AG04450 (cell line): ENCODE data around the gene CRYAB. TPM values are rescaled to one million over a fixed set of nuclear protein-coding genes. Genes with fewer than 3 reads are reported as not detected.

Experiments used
- CTCF ChIA-PET: fragments of 300-600, 350-600 bp; formaldehyde crosslinking; extraction: SDS; loops from one replicate; lab custom pipeline; 2022; ENCODE audit warnings: antibody characterized with exemption, inconsistent platforms; lab: Charles Lee
- POLR2A ChIA-PET: fragments of 350-600 bp; formaldehyde crosslinking; extraction: SDS; loops from one replicate; lab custom pipeline; 2021; ENCODE audit warnings: antibody characterized with exemption, inconsistent platforms; lab: Yijun Ruan, JAX
- DNase-seq: peaks from one replicate; pipeline ENCODE4 v3.0.0-alpha.2; 2011; ENCODE audit warnings: low read depth, low spot score
- H3K27ac ChIP-seq: one replicate; pipeline ENCODE4 v1.5.1; 2012; ENCODE audit warnings: low read depth, low read length, control low read depth
- H3K27me3 ChIP-seq: one replicate; pipeline ENCODE4 v1.6.0; 2012; ENCODE audit warnings: low read length; ENCODE audit not compliant: control insufficient read depth, insufficient read depth
- H3K4me3 ChIP-seq: 2 replicates; pipeline ENCODE4 v1.5.1; 2011; ENCODE audit warnings: mild to moderate bottlenecking, low read depth, low read length, control low read depth
- H3K9me3 ChIP-seq: 2 replicates; pipeline ENCODE4 v1.5.1; 2012; ENCODE audit warnings: low read length; ENCODE audit not compliant: control insufficient read depth, insufficient read depth
- polyA plus RNA-seq: library from polyadenylated mRNA; depleted of rRNA; stranded (reverse); fragments of >200 nt; gene quantifications from 2 replicates; pipeline ENCODE4 v1.2.3, GENCODE V29; 2011
- TF ChIP-seq, protein P1 (sequence below): IDR thresholded peaks from 2 replicates; pipeline ENCODE4 v1.5.1; 2011; ENCODE audit warnings: low read depth, low read length, control low read depth, inconsistent platforms

The CRYAB gene
- polyA plus RNA-seq, 1 experiment = 6.3 TPM

DNA sequence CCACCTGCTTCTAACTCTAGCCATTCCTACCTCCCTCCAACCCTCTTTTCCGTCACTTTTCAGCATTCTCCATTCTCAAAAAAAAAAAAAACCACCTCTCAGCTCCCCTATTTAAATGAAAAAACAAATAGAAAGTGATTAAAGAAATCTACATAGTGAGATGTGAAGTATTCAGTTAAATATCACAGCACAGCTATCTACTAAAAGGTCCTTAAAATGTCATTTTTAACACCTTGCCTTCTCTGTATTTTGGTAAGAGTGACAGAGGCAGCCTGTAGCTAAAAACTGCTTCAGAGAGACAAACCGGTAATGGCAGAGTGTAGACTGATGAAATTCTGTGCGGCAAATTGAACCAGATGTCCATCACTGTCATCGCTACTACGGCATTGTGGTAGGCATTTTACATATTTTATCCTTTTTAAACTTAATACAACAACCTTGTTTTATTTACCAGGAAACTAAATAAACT lies 39.8 kb downstream of the CRYAB start:
- TF ChIP-seq, protein P1, sequence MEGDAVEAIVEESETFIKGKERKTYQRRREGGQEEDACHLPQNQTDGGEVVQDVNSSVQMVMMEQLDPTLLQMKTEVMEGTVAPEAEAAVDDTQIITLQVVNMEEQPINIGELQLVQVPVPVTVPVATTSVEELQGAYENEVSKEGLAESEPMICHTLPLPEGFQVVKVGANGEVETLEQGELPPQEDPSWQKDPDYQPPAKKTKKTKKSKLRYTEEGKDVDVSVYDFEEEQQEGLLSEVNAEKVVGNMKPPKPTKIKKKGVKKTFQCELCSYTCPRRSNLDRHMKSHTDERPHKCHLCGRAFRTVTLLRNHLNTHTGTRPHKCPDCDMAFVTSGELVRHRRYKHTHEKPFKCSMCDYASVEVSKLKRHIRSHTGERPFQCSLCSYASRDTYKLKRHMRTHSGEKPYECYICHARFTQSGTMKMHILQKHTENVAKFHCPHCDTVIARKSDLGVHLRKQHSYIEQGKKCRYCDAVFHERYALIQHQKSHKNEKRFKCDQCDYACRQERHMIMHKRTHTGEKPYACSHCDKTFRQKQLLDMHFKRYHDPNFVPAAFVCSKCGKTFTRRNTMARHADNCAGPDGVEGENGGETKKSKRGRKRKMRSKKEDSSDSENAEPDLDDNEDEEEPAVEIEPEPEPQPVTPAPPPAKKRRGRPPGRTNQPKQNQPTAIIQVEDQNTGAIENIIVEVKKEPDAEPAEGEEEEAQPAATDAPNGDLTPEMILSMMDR = no peak
- Histone ChIP-seq H3K9me3 (no peaks in the 10 kb centered on the region), H3K27me3 (no peaks in the 10 kb centered on the region), H3K4me3 (peak overlapping the region; percentile 80), H3K27ac (no peak overlapping the region)
- no peak for DNase-seq
- CTCF ChIA-PET = interaction anchor here (0.6 to 3.3 kb wide), 12 partner anchors 10 to 347 kb away, joined by 3 to 36 read pairs (median 4); no protein-coding TSS in a partner anchor
- POLR2A ChIA-PET = interaction anchor here (0.6 to 2.6 kb wide), 5 partner anchors 37 to 168 kb away, joined by 3 to 9 read pairs (median 5); partner anchors contain the start of gene DIXDC1

- ChIA-PET POLR2A (interaction anchor here (0.6 to 2.6 kb wide), 6 partner anchors 37 to 169 kb away, joined by 3 to 9 read pairs (median 4); partner anchors contain the start of gene DIXDC1), CTCF (interaction anchor here (0.7 to 3.3 kb wide), 13 partner anchors 10 to 409 kb away, joined by 3 to 36 read pairs (median 4); partner anchors contain the start of gene C11orf52)
- Histone ChIP-seq H3K27me3 (no peaks in the 10 kb centered on the region), H3K4me3 (peak within 1 kb of the TSS; percentile 80), H3K27ac (peak within 1 kb of the TSS; percentile 42), H3K9me3 (no peaks in the 10 kb centered on the region)
- DNase-seq = peak; percentile 61
- TF ChIP-seq, protein P1 = peak; percentile 52
These were observed 40.5 kb downstream of the CRYAB start, which contains the start of gene ALG9 for GRCh38 chr11:111870886-111871692. TSS of gene ALG9 (minus strand) at chr11:111871581. CDS start at chr11:111871482, 99 bp downstream.

- H3K9me3 ChIP-seq = no peaks in the 10 kb centered on the region
- H3K27me3 ChIP-seq = no peaks in the 10 kb centered on the region
- DNase-seq = no peak
- CTCF ChIA-PET = interaction anchor here (0.7 to 3.3 kb wide), 11 partner anchors 12 to 410 kb away, joined by 3 to 36 read pairs (median 4); partner anchors contain the start of gene C11orf52
- H3K4me3 ChIP-seq = peak overlapping the region; percentile 80
- TF ChIP-seq, protein P1 = no peak
- H3K27ac ChIP-seq = peak overlapping the region; percentile 42
- POLR2A ChIA-PET = interaction anchor here (0.7 to 2.6 kb wide), 3 partner anchors 36 to 73 kb away, joined by 3 to 8 read pairs (median 3); no protein-coding TSS in a partner anchor
These were observed 41.1 kb downstream of the CRYAB start for GRCh38 chr11:111870522-111870885.

- POLR2A ChIA-PET = interaction anchor here (2.6 kb wide), 1 partner anchor 57 kb away, joined by 8 read pairs; no protein-coding TSS in a partner anchor
- TF ChIP-seq, protein P1 = no peak
- Histone ChIP-seq H3K27me3 (no peaks in the 10 kb centered on the region), H3K27ac (no peak overlapping the region), H3K4me3 (no peak overlapping the region), H3K9me3 (no peaks in the 10 kb centered on the region)
- CTCF ChIA-PET = interaction anchor here (0.7 to 3.3 kb wide), 11 partner anchors 11 to 410 kb away, joined by 3 to 36 read pairs (median 4); partner anchors contain the start of gene C11orf52
- no peak for DNase-seq
These were observed 41.5 kb downstream of the CRYAB start for GRCh38 chr11:111870113-111870512.
